HepG2 (cell line): ENCODE measurements around the gene NDUFB6. TPM values are rescaled to one million over a fixed set of nuclear protein-coding genes. Genes with fewer than 3 reads are reported as not detected.

Source experiments
- CREB1 ChIP-seq, 2 experiments: fragments of 450-650 bp in 1 of 2; IDR thresholded peaks; 2 replicates each; pipeline ENCODE4 v1.6.1; 2016 to 2017; ENCODE audit warnings: control low read depth in 1 of 2, mild to moderate bottlenecking in 1 of 2, missing compliant biosample characterization in 1 of 2, missing genetic modification characterization in 1 of 2
- ELF1 ChIP-seq: sonication (generic); formaldehyde crosslinking; IDR thresholded peaks from 2 replicates; pipeline ENCODE4 v1.4.0; 2020; ENCODE audit warnings: missing genetic modification reagents
- ETV5 ChIP-seq: IDR thresholded peaks from 2 replicates; pipeline ENCODE4 v1.6.1; 2018; ENCODE audit warnings: missing biosample characterization, missing genetic modification reagents, inconsistent platforms, borderline replicate concordance
- HNRNPLL ChIP-seq: fragments of 200-400 bp; formaldehyde crosslinking; IDR thresholded peaks from 2 replicates; pipeline ENCODE4 v1.6.1; 2017; ENCODE audit warnings: mild to moderate bottlenecking, low read depth, low read length; ENCODE audit not compliant: poor library complexity, severe bottlenecking
- IRX3 ChIP-seq: sonication (generic); formaldehyde crosslinking; IDR thresholded peaks from 2 replicates; pipeline ENCODE4 v1.8.1; 2023; ENCODE audit warnings: mild to moderate bottlenecking, low read depth, missing genetic modification reagents, borderline replicate concordance
- NCOR1 ChIP-seq: fragments of 200-600 bp; sonication (generic); IDR thresholded peaks from 2 replicates; pipeline ENCODE4 v1.7.0; 2017; ENCODE audit warnings: antibody characterized with exemption, low read length, borderline replicate concordance
- PBX2 ChIP-seq: IDR thresholded peaks from 2 replicates; pipeline ENCODE4 v1.6.1; 2016; ENCODE audit warnings: control low read depth
- RERE ChIP-seq: IDR thresholded peaks from 2 replicates; pipeline ENCODE4 v1.6.1; 2016; ENCODE audit warnings: low read depth, missing genetic modification reagents, missing compliant biosample characterization
- SP1 ChIP-seq, 2 experiments: fragments of 450-650 bp in 1 of 2; sonication (generic) in 1 of 2; formaldehyde crosslinking in 1 of 2; IDR thresholded peaks; 2 replicates each; pipeline versions ENCODE4 v1.4.0 to v1.6.1; 2016 to 2020; ENCODE audit warnings: missing genetic modification reagents in 1 of 2
- THAP11 ChIP-seq: IDR thresholded peaks from 2 replicates; pipeline ENCODE4 v1.6.1; 2016; ENCODE audit warnings: missing biosample characterization, missing genetic modification reagents
- ZNF225 ChIP-seq: sonication (generic); formaldehyde crosslinking; IDR thresholded peaks from 2 replicates; pipeline ENCODE4 v1.4.0; 2020; ENCODE audit warnings: mild to moderate bottlenecking, missing genetic modification reagents
- ZNF354B ChIP-seq: sonication (generic); formaldehyde crosslinking; IDR thresholded peaks from 2 replicates; pipeline ENCODE4 v1.8.0; 2022; ENCODE audit warnings: mild to moderate bottlenecking, missing genetic modification reagents
- ZSCAN30 ChIP-seq: sonication (generic); formaldehyde crosslinking; IDR thresholded peaks from 2 replicates; pipeline ENCODE4 v1.5.0; 2020; ENCODE audit warnings: mild to moderate bottlenecking, missing genetic modification reagents
- polyA plus RNA-seq, 8 experiments: library from polyadenylated mRNA; depleted of rRNA in 3 of 8; stranded (reverse) in 7 of 8; unstranded in 1 of 8; fragments of >200 nt; fragmentation: Illumina TruSeq in 4 of 8; extraction: Trizol in 4 of 8; gene quantifications; 2 replicates each; pipeline versions ENCODE4 v1.2.1 to v1.2.3, GENCODE V29; 2011 to 2016; ENCODE audit warnings: low read depth in 4 of 8, missing spikeins in 1 of 8, mixed read lengths in 1 of 8; ENCODE audit not compliant: insufficient read depth in 1 of 8
- total RNA-seq, 5 experiments: library from RNA; depleted of rRNA; stranded (reverse); fragments of >200 nt; fragmentation: Illumina TruSeq; extraction: Trizol; gene quantifications; 2 replicates each; pipeline ENCODE4 v1.2.3, GENCODE V29; 2016; ENCODE audit warnings: low read depth in 1 of 5
- TF ChIP-seq, protein P1 (sequence below): sonication (generic); formaldehyde crosslinking; IDR thresholded peaks from 2 replicates; pipeline ENCODE4 v1.5.0; 2020; ENCODE audit warnings: mild to moderate bottlenecking, low read depth, missing genetic modification reagents, borderline replicate concordance

Gene NDUFB6
- total and polyA plus RNA-seq, 2 of the 13 experiments (the other 11 are each of a cell fraction or from before 2014, with no cell fraction given) = 31.2 to 81.9 TPM

DNA sequence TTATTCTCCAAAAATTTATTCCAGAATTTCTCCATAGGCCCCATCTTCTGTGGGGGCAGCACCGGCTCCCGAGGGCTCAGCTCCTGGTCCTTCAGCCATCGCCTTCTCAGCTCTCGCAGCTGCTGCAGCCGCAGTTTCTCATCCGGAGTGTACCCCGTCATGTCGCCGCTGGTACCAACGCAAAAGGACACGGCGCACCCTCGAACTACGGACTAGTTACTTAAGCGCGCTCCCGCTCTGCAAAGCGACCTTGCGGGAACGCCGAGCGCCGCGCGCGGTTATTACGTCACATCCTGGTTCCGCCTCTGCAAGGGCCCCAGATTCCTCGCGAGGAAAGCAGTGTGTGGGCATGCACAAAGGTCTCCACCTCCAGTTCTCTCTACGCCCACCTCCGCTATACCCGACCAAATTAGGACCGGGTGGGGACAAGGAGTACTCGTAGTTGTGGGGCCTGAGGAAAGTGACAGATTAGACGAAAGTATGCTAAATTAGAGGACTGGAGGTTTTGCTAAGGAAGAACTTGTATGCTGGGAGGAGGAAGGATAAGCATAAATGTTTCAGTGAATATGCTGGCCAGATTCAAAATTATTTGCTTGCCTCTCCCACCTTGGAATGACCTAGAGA is at the start of gene NDUFB6 (continued):
- no peak for TF ChIP-seq RERE (CRISPR knock-in tag)
- TF ChIP-seq ZSCAN30 (CRISPR knock-in tag) = no peak
- no peak for TF ChIP-seq PBX2
- peak; percentile 88 for TF ChIP-seq HNRNPLL
- peak; percentile 98 for TF ChIP-seq CREB1 (IDR thresholded peaks at IDR 0.05)
- TF ChIP-seq CREB1 (CRISPR knock-in tag; IDR thresholded peaks at IDR 0.05) = peak; percentile 99
- TF ChIP-seq ZNF225 (CRISPR knock-in tag) = peak; percentile 78; the same call in 1 of the 2 replicates
- no peak for TF ChIP-seq ZNF354B
- TF ChIP-seq, protein P1, sequence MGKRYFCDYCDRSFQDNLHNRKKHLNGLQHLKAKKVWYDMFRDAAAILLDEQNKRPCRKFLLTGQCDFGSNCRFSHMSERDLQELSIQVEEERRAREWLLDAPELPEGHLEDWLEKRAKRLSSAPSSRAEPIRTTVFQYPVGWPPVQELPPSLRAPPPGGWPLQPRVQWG (CRISPR knock-in tag) = no peak
- no peak for TF ChIP-seq IRX3 (CRISPR knock-in tag)
- peak; percentile 77 for TF ChIP-seq ETV5 (CRISPR knock-in tag)
- TF ChIP-seq THAP11 (CRISPR knock-in tag) = peak; percentile 94
- TF ChIP-seq NCOR1 = peak; percentile 45; the same call in 1 of the 2 replicates
- peak; percentile 83 for TF ChIP-seq ELF1
- TF ChIP-seq SP1 (IDR thresholded peaks at IDR 0.05) = no peak
- peak; percentile 61; the same call in 1 of the 2 replicates for TF ChIP-seq SP1 (CRISPR knock-in tag; IDR thresholded peaks at IDR 0.05)
